GM21390 (cell line): Measurements from ENCODE around the gene THAP4.
"Not testable (repeated sequence)": the region's sequence is repeated elsewhere in the genome, so short reads cannot be mapped to it uniquely, and the experiment has no call there.

Experiments used
- ATAC-seq: cut with Tn5 transposase; IDR thresholded peaks from one replicate; pipeline ENCODE4 v1.9.1; 2021; ENCODE audit not compliant: unreplicated experiment

THAP4 gene

GRCh38 chr2:241566021-241566420, 70.9 kb downstream of the THAP4 start:
- ATAC-seq, result not testable (repeated sequence)

DNA sequence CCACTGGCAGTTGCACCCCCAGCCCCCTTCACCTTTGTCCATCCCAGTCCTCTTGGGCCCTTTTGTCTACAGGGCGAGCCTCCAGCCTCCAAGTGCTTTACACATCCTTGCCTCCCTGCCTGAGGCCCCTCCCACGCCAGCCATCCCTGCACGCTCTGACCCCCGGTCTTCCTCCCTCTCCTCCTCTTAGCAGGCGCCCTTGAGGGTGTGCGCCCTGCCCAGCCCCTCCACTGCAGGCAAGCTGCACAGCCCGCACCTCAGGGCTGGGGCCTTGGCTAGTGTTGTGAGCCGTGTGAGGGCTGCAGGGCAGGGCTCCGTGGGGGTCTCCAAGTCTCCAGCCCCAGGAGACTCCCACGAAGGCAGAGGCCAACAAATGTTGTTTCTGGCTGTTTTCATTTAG, 71.5 kb downstream of the THAP4 start:
- ATAC-seq, result no peak

DNA sequence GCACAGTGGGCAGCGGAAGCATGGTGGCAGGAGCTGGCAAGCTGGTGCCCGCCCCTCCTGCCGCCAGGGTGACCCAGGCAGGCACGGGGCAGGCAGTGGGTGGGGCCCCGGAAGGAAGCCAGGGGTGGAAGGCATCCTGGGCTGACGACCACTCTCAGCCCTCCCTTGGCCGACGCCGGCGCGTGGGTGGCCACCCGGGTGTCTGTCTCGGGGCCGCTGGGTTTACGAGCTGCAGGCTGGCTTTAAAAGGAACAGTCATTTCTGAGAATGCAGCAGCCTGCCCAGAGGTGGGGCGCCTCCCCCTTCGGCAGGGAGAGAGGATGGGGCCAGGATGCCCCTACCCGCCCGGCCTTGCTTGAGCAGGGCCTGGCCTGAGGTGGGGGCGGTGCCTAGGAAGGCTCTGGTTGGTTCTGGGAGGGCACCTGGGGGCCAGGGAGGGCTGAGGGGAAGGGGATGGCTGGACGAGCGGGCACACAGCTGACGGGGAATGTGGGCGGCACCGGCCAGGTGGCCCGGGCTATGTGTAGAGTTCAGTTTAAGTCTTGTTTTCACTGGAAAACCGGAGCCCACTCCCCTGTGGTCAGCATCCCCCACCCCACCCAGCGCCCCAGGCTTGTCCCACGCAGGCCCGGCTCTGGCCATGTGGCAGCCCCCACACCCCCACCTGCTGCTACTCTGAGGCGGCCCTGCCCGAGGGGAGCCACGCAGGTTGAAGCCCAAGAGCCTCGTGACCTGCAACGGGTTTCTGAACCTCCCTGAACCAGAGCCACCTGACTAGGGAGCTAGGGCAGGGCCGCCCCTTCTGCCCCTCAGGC, 72.2 kb downstream of the THAP4 start:
- no peak for ATAC-seq

- ATAC-seq, result no peak
Measured at GRCh38 chr2:241563981-241564595, 72.9 kb downstream of the THAP4 start.

DNA sequence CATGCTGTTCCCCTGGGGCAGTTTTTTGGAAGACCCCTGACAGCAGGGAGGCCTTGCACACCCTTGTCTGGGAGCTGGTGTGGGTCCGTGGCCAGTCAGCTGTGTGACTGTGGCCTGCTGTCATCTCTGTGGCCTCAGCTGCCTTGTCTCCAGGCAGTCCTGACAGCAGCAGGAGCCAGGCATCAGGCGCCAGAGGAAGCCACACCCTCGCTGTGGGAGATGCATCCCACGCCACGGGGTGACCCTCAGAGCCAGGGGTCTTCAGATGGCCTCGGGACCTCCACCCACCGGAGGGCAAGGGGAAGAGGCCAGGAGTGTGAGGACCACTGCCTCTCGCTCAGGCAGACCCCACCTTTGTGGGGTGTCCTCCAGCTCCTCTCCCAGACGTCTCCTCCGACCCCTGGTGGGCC, 73.4 kb downstream of the THAP4 start:
- ATAC-seq, result no peak

- ATAC-seq, result no peak
Measured at GRCh38 chr2:241563031-241563507, 73.9 kb downstream of the THAP4 start.

GRCh38 chr2:241562269-241562891, 74.6 kb downstream of the THAP4 start:
- ATAC-seq, result no peak

GRCh38 chr2:241561832-241562231, 75.1 kb downstream of the THAP4 start:
- ATAC-seq, result no peak

GRCh38 chr2:241560883-241561474, 76.0 kb downstream of the THAP4 start:
- ATAC-seq, result no peak

DNA sequence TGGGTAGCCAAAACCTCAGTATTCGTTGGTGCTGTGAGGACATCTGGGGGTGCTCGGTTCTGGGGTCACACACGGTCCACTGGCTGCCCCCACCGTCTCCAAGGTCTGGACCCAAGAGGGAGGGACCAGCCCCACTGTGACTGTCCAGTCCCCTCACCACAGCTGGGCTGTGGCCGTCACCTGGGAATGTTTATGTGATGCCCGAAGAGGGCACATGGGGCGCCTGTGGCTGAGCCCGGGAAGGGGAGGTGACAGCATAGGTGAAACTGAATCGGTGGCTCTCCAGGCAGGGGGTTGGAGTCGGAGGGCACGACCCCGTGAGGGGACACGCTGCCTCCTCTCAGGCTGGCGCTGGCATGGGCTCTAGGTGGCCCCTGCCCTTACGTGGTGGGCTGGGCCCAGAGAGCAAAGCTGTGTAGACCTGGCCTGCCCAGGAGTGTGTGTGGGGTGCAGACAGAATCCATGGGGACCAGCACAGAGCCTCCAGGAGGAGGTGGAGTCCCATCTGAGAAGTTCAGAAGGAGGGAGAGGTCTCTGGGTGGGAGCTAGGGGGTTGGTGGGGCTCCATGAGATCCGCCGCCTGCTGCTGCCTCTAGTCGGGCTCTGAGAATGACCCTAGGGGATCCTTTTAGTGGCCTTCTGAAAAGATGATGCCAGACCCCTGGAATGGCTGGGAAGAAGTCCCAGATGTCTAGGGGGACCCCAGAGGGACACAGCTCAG, 76.6 kb downstream of the THAP4 start:
- ATAC-seq, result no peak

DNA sequence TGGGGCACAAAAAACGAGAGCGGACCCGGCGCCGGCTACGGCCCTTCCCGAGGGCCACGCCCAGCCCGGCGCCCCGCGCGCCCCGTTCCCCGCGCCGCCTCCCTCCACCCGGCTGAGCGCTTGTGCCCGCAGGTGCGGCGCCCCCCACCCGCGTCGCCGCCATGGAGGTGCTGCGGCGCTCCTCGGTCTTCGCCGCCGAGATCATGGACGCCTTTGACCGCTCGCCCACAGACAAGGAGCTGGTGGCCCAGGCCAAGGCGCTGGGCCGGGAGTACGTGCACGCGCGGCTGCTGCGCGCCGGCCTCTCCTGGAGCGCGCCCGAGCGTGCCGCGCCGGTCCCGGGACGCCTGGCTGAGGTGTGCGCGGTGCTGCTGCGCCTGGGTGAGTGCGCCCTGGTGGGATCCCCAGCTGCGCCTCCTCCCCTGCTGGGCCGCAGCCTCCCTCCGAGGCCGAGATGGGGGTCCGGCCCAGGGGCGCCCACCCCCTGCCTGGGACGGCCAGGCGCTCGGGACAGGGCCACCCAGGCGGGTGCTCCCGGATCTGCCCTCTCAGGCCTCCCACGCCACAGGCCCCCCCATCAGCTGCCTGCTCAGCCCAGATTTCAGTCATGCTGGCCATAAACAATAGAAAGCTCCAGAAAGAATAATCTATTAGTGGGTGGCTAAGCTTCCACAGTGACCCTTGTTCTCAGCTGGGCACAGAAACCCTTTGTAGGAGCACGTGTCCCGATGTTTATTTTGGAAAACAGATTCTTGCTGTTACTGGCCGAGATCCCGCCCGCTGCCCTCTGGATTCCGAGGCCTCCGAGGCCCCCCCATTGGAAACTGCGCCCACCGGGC, 77.4 kb downstream of the THAP4 start:
- no peak for ATAC-seq

DNA sequence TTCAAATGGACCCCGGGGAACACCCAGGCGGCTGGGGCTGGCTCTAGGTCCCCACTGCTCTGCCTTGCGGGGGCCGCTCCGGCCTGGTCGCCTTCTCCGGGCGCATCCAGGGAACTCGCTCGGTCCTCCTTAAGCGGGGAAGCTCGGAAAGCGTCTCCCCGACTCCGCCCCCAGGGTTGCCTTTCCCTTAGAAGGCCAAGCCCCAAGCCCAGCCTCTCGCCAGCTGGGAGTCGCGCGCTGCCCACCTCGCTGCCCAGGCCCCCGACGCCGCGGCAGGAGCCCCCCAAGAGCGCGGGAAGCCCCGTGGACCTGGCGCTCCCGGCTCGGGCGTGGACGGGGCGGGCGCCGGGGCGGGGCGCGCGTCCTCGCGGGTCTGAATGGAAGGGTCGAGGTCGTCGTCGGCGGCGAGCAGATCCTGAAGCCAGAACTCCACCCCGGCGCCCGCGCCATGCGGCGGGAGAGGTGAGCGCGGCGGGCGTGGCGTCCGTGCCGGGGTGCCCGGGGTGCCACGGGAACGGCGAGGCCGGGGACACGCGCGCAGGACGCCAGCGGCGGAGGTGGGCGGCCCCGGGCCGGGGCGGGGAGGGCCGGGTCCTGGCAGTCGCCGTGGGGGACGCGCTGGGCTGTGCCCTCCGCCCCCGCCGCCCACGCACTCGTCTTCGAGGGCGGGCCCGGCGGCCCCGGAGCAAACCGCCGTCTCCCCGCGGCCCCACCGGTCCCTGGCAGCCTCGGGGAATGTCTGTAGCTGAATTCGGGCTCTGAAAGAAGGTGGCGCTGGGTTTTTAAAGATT, 78.2 kb downstream of the THAP4 start, which contains the start of gene BOK:
TSS of gene BOK (plus strand) at position 214 of the 791 bp plus-strand sequence. CDS start 739 bp downstream, outside the sequence.
- ATAC-seq, result no peak

- ATAC-seq, result no peak
Measured at GRCh38 chr2:241556746-241557145, 80.2 kb downstream of the THAP4 start.

DNA sequence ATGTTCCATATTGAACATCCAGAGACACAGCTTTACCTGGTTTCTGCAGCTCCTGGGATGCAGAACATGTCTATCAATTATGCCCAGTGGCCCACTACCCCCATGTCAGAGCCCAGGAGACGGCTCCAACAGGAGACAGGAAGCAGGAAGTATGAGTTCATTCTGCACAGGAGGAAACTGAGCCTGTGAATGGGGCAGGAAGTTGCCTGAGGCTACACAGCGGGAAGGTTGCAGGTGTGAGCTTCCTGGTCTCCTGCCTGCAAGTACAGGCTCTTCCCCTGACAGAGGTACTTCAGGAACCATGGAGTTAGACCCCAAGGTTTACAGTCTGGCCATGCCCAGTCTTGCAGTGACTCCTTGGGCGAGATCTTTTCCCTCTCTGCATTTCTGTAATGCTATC, 81.2 kb downstream of the THAP4 start:
- no peak for ATAC-seq

GRCh38 chr2:241554610-241555322, 82.2 kb downstream of the THAP4 start:
- no peak for ATAC-seq

- ATAC-seq, result no peak
Measured at GRCh38 chr2:241553981-241554380, 83.0 kb downstream of the THAP4 start.

GRCh38 chr2:241553512-241553830, 83.5 kb downstream of the THAP4 start:
- ATAC-seq, result no peak

DNA sequence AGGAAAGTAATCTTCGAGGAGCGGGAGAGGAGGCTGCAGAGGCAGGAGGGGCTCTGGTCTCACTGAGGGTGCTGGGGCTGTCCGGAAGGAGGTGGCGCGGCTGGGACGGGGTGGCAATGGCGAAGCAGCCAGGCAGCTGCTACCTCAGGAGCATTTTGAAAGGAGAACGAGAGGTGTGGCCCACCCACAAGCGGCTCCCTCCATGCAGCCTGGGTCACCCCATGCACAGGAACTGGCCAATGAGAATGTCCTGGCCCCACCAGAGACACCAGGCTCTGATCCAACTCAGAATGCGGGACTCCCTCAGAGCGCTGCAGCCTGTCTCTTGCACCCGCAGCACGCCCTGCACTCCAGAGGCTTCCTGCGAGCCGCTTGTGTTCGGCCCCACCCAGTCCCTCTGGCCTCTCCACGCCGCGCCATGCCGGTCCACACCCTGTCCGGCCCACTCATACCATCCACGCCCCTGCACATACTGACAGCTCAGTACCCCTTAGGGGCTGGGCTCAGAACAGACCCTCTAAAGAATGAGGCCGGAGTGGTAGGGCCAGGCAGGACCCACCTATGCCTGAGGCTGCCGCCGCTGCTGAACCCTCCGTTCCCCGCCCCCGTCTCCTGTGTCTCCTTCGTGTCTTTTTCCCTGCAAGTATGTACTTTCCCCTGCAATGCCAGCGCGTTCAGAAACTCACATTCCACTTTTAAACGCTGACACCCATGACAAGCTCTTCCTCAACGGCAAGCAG, 84.8 kb downstream of the THAP4 start:
- ATAC-seq, result no peak
